AG04449 (cell line): ENCODE results near the gene MRO.
"Not testable (repeated sequence)": the region's sequence is repeated elsewhere in the genome, so short reads cannot be mapped to it uniquely, and the experiment has no call there.

Experiments
- CTCF ChIA-PET: fragments of 350-600 bp; formaldehyde crosslinking; extraction: SDS; loops from one replicate; lab custom pipeline; 2021; ENCODE audit warnings: antibody characterized with exemption; lab: Yijun Ruan, JAX
- POLR2A ChIA-PET: fragments of 400-600, 350-600 bp; formaldehyde crosslinking; extraction: SDS; loops from one replicate; lab custom pipeline; 2020; ENCODE audit warnings: antibody characterized with exemption, inconsistent platforms; lab: Yijun Ruan, JAX
- DNase-seq: peaks from one replicate; pipeline ENCODE4 v3.0.0-alpha.2; 2010; ENCODE audit warnings: low read depth, low spot score
- H3K4me3 ChIP-seq: 2 replicates; pipeline ENCODE4 v1.5.1; 2011; ENCODE audit warnings: low read depth, mild to moderate bottlenecking, control low read depth, low read length
- TF ChIP-seq, protein P1 (sequence below): IDR thresholded peaks from one replicate; pipeline ENCODE4 v1.5.1; 2011; ENCODE audit warnings: mild to moderate bottlenecking, moderate library complexity, low read length, control low read depth, inconsistent platforms; ENCODE audit not compliant: insufficient read depth; ENCODE audit errors: missing control alignments

The MRO gene

DNA sequence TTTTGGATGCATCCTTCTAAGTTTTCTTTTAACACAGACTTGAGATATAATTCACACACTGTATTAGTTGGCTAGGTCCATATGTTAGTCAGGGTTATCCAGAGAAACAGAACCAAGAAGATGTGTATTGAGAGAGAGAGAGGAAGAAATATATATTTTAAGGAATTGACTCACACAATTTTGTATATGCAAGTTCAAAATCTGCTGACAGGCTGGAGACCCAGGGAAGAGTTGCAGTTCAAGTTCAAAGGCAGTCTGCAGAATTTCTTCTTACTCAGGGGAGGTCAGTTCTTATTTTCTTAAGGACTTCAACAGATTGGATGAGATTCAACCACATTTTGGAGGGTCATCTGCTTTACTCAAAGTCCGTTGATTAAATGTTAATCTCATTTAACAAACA, 23.0 kb upstream of the MRO start:
- POLR2A ChIA-PET: no interaction called here
- TF ChIP-seq, protein P1, sequence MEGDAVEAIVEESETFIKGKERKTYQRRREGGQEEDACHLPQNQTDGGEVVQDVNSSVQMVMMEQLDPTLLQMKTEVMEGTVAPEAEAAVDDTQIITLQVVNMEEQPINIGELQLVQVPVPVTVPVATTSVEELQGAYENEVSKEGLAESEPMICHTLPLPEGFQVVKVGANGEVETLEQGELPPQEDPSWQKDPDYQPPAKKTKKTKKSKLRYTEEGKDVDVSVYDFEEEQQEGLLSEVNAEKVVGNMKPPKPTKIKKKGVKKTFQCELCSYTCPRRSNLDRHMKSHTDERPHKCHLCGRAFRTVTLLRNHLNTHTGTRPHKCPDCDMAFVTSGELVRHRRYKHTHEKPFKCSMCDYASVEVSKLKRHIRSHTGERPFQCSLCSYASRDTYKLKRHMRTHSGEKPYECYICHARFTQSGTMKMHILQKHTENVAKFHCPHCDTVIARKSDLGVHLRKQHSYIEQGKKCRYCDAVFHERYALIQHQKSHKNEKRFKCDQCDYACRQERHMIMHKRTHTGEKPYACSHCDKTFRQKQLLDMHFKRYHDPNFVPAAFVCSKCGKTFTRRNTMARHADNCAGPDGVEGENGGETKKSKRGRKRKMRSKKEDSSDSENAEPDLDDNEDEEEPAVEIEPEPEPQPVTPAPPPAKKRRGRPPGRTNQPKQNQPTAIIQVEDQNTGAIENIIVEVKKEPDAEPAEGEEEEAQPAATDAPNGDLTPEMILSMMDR: no peak
- DNase-seq: no peak
- H3K4me3 ChIP-seq: no peak overlapping the region
- CTCF ChIA-PET: no interaction called here

DNA sequence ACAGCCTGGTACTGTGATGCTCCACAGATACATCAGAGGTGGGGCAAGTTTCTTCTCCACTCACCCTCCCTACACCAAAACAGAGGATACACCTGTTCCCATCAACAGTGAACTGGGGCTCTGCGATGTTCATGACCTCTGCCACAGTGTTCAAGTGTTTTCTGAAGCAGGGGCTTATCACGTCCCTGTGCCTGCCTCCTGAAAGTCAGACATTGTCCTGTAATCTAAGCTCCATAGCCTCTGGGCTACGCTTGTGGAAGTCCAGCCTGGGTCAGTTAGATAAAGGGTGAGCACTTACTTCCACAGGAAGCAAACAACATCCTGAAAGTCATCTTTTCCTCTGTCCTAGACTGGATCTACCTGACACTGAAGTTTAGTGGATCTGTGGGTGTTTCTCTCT, 20.2 kb upstream of the MRO start:
- DNase-seq: no peak
- no peak overlapping the region for H3K4me3 ChIP-seq
- ChIA-PET CTCF (interaction anchor here (1.2 to 2.4 kb wide), 2 partner anchors 19 to 211 kb away, joined by 3 to 12 read pairs; partner anchors contain the start of gene MRO), POLR2A (no interaction called here)
- TF ChIP-seq, protein P1: no peak

DNA sequence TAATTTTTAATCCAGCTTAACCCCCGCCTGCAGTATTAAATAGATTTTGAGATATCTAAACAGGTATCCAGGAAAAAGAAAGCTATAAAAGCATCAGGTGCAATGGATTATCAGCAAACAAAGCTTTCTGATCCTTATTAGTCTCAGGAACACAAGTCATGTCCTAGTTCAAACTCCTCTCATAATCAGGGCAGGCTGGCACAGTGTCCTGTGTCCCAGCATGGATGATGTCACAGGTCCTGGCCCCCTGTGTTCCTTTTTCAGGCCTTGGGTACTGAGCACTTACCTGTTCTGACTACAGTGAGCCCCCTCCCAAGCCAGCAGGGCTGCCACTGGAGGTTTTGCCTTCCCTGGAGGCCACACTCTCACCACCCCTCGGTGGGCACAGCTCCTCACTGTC, 19.5 kb upstream of the MRO start:
- no peak overlapping the region for H3K4me3 ChIP-seq
- no peak for DNase-seq
- TF ChIP-seq, protein P1: no peak
- CTCF ChIA-PET: interaction anchor here (1.4 kb wide), 1 partner anchor 19 kb away, joined by 4 read pairs; no protein-coding TSS in a partner anchor
- POLR2A ChIA-PET: no interaction called here

DNA sequence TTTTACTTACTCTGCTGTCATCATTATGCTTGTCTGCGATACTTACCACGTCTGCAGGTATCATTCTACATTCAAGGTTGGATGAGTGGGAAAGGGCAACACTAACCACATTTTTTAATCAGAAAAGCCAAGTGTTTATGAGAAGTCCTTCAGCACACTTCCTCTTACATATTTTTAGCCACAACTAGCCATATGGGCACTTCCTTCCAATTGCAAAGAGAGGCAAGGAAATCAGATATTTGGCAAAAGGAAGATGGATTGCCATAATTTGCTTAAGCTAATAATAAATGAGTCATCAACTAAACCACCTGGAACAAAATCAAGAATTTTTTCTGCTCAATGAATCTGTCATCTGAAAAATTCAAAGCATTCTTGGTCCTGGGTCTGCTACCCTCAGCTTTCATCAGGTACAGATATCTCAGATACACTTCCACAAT, 16.7 kb upstream of the MRO start:
- no peak for DNase-seq
- H3K4me3 ChIP-seq: no peak overlapping the region
- POLR2A ChIA-PET: interaction anchor here (0.5 kb wide), 1 partner anchor 11 kb away, joined by 3 read pairs; no protein-coding TSS in a partner anchor
- TF ChIP-seq, protein P1: no peak
- CTCF ChIA-PET: interaction anchor here (0.7 to 1.2 kb wide), 2 partner anchors 16 to 24 kb away, joined by 3 read pairs; no protein-coding TSS in a partner anchor

DNA sequence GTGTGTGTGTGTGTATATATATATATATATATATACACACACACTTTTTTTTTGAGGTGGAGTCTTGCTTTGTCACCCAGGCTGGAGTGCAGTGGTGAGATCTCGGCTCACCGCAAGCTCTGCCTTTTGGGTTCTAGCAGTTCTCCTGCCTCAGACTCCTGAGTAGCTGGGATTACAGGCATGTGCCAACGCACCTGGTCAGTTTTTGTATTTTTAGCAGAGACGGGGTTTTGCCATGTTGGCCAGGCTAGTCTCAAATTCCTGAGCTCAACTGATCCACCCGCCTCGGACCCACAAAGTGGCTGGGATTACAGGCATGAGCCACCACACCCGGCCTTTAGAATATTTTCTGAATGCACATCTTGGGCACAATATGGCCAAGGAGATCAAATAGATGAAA, 13.7 kb upstream of the MRO start:
- CTCF ChIA-PET: interaction anchor here (1.2 to 6.7 kb wide), 4 partner anchors 12 to 217 kb away, joined by 3 to 35 read pairs (median 3); partner anchors contain the start of gene MRO
- POLR2A ChIA-PET: not testable (repeated sequence)

DNA sequence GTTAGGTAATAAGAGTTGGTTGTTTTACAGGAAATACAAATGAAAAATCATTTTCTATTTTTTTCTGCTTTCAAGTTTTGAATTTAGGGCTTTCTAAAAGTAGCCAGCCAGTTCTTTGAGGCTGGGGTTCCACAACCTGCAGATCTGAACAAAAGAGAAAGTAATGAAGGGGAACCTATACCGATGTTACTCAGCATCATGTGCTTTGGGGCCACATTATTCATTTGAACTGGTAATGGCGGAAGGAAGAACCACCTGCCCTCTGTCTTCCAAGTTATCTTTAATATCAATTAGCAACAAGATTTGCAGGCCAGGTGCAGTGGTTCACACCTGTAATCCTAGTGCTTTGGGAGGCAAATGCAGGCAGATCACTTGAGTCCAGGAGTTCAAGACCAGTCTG, 12.9 kb upstream of the MRO start:
- DNase-seq: no peak
- no peak overlapping the region for H3K4me3 ChIP-seq
- ChIA-PET CTCF (interaction anchor here (6.7 kb wide), 1 partner anchor 12 kb away, joined by 35 read pairs; the partner anchor contains the start of gene MRO), POLR2A (no interaction called here)
- TF ChIP-seq, protein P1: no peak

More for the DNA sequence above, 13.7 kb upstream of the MRO start:
- DNase-seq, H3K4me3 ChIP-seq: not testable (repeated sequence)

DNA sequence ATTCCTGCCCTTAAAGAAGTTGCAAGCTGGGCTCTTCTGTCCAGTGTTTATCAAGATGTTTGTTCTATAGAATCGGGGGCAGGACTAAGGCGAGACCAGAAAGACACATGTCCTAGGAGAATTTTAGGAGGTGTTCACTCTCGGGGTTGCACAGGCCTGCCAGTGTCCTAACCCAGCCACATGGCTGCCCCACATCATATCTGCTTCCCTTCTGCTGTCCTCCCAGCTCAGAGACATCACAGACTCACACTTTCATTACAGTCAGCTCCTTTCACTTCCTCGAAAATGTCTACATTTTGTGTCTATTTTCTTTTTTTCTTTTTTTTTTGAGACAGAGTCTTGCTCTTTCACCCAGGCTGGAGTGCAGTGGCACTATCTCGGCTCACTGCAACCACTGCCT, 10.7 kb upstream of the MRO start:
- H3K4me3 ChIP-seq: no peak overlapping the region
- CTCF ChIA-PET: interaction anchor here (1.2 to 6.7 kb wide), 2 partner anchors 9 to 221 kb away, joined by 4 to 35 read pairs; partner anchors contain the start of gene MRO
- DNase-seq: no peak
- POLR2A ChIA-PET: no interaction called here
- TF ChIP-seq, protein P1: no peak
